Transverse colon (tissue), 4 donors: ENCODE data around the gene SLC29A4. TPM values are rescaled to one million over a fixed set of nuclear protein-coding genes. Genes with fewer than 3 reads are reported as not detected.

Experiments used
- DNase-seq: peaks from one replicate; pipeline ENCODE4 v3.0.0-alpha.2; 2019
- H3K27ac ChIP-seq, 4 donors: fragments of 200-600 bp; sonication (generic); 2 replicates each; pipeline ENCODE4 v1.5.1; 2016 to 2018; ENCODE audit warnings: inconsistent platforms in 4 of 4
- H3K27me3 ChIP-seq: fragments of 200-600 bp; sonication (generic); 2 replicates; pipeline ENCODE4 v1.5.1; 2017; ENCODE audit warnings: inconsistent platforms
- H3K36me3 ChIP-seq, 4 donors: fragments of 200-600 bp; sonication (generic); 2 replicates each; pipeline ENCODE4 v1.5.1; 2017 to 2019; ENCODE audit warnings: inconsistent platforms in 4 of 4
- H3K4me1 ChIP-seq, 4 donors: fragments of 200-600 bp; sonication (generic); 2 replicates each; pipeline ENCODE4 v1.5.1; 2017 to 2020; ENCODE audit warnings: inconsistent platforms in 4 of 4
- H3K4me3 ChIP-seq, 4 donors: fragments of 200-600 bp; sonication (generic); 1 replicate in 1 of 4; 2 replicates in 3 of 4; pipeline versions ENCODE4 v1.5.1 to v1.6.1; 2017 to 2019; ENCODE audit warnings: inconsistent platforms in 4 of 4
- H3K9me3 ChIP-seq, 2 donors: fragments of 200-600 bp; sonication (generic); 2 replicates each; pipeline ENCODE4 v1.5.1; 2017 to 2019; ENCODE audit warnings: inconsistent platforms in 2 of 2
- EP300 ChIP-seq: sonication (generic); formaldehyde crosslinking; IDR thresholded peaks from one replicate; pipeline ENCODE4 v1.6.1; 2017; ENCODE audit warnings: antibody characterized with exemption, low read depth
- POLR2A ChIP-seq: fragments of 450-650 bp; IDR thresholded peaks from one replicate; pipeline ENCODE4 v1.6.1; 2016; ENCODE audit warnings: antibody characterized with exemption, mild to moderate bottlenecking, moderate library complexity
- POLR2AphosphoS5 ChIP-seq, 3 donors: sonication (generic); formaldehyde crosslinking; IDR thresholded peaks; one replicate each; pipeline ENCODE4 v1.6.1; 2016; ENCODE audit warnings: antibody characterized with exemption in 3 of 3
- WGBS, 2 donors: methylation state at CpG; one replicate each; pipeline ENCODE4 v1.1.5; 2018; ENCODE audit warnings: low coverage in 1 of 2; 5-methylcytosine and 5-hydroxymethylcytosine counted together
- in situ Hi-C, 4 donors: fragments of 200-750 bp; cut with MboI; loops; one replicate each; pipeline versions ENCODE4 v1.15.0 to v1.15.1; 2017; ENCODE audit warnings: low sequenced_read_pairs in 3 of 4, low pct_ligation_motif_present in 1 of 4, low pct_unique_long_range_greater_than_20kb in 1 of 4
- intact Hi-C: fragments of 100-400 bp; cut with DNase I; formaldehyde crosslinking; loops from one replicate; pipeline ENCODE4 v1.15.1; 2023; ENCODE audit warnings: low total_unique reads
- total RNA-seq, 4 donors: library from RNA; depleted of rRNA; stranded (reverse); fragments of >200 nt; gene quantifications; one replicate each; pipeline ENCODE4 v1.1.0, GENCODE V29; 2016
- TF ChIP-seq, protein P1 (sequence below), 5 experiments: fragments of 200-600 bp in 3 of 5; fragments of 450-650 bp in 2 of 5; sonication (generic) in 3 of 5; IDR thresholded peaks; 1 replicate in 2 of 5; 2 replicates in 3 of 5; pipeline ENCODE4 v1.5.1; 2016 to 2017; ENCODE audit warnings: antibody characterized with exemption in 5 of 5, inconsistent platforms in 3 of 5, mild to moderate bottlenecking in 2 of 5, moderate library complexity in 1 of 5

Gene SLC29A4
- total RNA-seq, 4 donors from 2014 or later, result 0.60 to 36.3 (median 2.6) TPM

DNA sequence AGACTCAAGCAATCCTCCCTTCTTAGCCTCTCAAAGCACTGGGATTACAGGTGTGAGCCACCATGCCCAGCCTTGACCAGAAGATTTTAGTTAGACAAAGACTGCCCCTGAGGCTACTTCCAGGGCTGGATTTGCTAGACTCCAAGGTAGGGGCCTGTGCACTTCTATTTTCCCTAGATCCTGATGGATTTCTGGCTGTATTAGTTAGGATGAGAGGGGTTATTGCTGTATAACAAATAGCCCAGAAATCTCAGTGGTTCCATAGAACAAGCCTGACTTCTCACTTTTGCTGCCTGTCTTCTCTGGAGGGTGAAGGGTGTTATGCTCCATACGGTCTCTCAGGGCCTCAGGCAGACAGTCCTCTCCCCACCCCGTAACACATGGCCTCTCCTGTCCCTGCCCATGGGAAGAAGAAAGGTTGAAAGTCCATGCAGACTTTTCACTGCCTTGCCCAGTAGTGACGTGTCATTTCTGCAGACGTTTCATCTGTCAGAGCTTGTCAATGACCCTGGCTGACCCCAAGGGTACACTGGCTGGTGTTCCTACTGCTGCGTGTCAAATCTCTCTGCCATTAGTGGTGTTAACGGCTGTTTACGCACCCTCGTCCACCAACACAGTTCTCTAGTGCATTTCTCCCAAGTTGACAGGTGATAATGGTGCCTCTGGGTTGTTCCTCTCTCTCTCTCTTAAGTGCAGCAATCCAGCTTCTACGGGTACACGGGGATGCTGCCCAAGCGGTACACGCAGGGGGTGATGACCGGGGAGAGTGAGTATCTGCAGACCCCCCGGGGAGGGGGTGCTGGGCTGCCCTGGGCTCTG lies 11.6 kb downstream of the SLC29A4 start:
- TF ChIP-seq POLR2A, result no peak
- TF ChIP-seq, protein P1, sequence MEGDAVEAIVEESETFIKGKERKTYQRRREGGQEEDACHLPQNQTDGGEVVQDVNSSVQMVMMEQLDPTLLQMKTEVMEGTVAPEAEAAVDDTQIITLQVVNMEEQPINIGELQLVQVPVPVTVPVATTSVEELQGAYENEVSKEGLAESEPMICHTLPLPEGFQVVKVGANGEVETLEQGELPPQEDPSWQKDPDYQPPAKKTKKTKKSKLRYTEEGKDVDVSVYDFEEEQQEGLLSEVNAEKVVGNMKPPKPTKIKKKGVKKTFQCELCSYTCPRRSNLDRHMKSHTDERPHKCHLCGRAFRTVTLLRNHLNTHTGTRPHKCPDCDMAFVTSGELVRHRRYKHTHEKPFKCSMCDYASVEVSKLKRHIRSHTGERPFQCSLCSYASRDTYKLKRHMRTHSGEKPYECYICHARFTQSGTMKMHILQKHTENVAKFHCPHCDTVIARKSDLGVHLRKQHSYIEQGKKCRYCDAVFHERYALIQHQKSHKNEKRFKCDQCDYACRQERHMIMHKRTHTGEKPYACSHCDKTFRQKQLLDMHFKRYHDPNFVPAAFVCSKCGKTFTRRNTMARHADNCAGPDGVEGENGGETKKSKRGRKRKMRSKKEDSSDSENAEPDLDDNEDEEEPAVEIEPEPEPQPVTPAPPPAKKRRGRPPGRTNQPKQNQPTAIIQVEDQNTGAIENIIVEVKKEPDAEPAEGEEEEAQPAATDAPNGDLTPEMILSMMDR (IDR thresholded peaks at IDR 0.05), result no peak
- no peak for TF ChIP-seq EP300
- TF ChIP-seq POLR2AphosphoS5 (IDR thresholded peaks at IDR 0.05), result no peak
- DNase-seq, result no peak
- Histone ChIP-seq H3K4me3 (no peak overlapping the region), H3K27me3 (peaks cover 12% of the 10 kb centered on the region), H3K9me3 (no peaks in the 10 kb centered on the region), H3K36me3 (no peaks in the 10 kb centered on the region), H3K27ac (no peak overlapping the region), H3K4me1 (peaks cover 0 to under 1% (median 0%) of the 10 kb centered on the region in 4 donors)
- intact Hi-C loops, result no loop called here
- in situ Hi-C loops, result no loop called here
- WGBS, 2 donors, result 80 to 88% methylated on average over 1 to 14 of the region's 14 CpGs

DNA sequence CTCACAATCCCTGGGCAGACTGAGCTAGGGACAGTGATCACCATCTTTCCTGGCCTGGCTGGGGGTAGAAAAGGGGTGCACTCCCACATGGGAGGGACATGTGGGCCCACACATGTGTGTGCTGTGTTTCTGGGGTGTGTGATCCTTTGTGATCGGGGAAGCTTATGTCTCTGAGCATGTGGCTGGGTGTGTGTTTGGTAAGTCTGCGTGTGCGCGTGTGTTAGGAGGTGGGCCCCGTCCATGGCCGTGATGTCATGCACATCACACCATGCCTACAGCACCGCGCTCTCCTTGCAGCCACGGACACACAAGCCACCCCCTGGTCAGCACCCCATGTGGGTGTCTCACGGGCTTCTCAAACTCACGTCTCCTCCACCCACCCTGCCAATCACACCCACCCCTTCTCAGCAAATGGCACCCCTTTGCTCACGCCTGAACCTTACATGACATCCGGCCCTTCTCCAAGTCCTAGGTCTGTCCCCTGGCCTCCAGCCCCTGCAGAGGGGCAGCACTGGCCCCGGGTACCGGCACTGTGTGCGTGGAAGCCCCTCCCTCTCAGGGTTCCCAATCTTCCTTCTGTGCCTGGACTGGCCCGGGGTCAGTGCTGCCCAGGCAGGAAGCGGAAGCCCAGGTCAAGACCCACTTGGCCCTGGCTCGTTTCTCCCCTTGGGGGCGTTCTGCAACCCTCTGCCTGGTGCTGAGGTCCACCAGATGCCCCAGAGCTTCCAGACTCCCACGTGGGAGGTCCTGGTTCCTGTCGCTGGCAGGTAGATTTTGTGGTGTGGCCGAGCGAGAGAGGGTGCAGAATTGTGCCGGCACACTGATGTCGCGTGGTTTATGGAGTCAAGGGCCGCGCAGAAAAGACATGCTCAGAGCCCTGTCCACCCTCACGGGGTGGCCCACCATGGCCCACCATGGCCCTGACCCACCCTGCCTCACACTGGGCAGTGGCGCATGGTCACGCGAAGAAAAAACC lies 12.6 kb downstream of the SLC29A4 start:
- in situ Hi-C loops, result no loop called here
- no peak for DNase-seq
- intact Hi-C loops, result no loop called here
- Histone ChIP-seq H3K36me3 (no peaks in the 10 kb centered on the region), H3K4me3 (no peak overlapping the region), H3K4me1 (no peaks in the 10 kb centered on the region), H3K27me3 (peaks cover 12% of the 10 kb centered on the region), H3K9me3 (no peaks in the 10 kb centered on the region), H3K27ac (no peak overlapping the region)
- 89% methylated on average over 29 of the region's 33 CpGs; no CpG with 5 or more reads in 1 of the 2 donors for WGBS, 2 donors
- no peak for TF ChIP-seq POLR2AphosphoS5 (IDR thresholded peaks at IDR 0.05)
- TF ChIP-seq, protein P1 (IDR thresholded peaks at IDR 0.05), result no peak
- no peak for TF ChIP-seq POLR2A
- TF ChIP-seq EP300, result no peak

- TF ChIP-seq EP300 (no peak), POLR2A (no peak), POLR2AphosphoS5 (IDR thresholded peaks at IDR 0.05) (no peak)
- TF ChIP-seq, protein P1 (IDR thresholded peaks at IDR 0.05), result no peak
- Histone ChIP-seq H3K4me3 (no peak overlapping the region), H3K9me3 (no peaks in the 10 kb centered on the region), H3K36me3 (no peaks in the 10 kb centered on the region), H3K27ac (no peak overlapping the region), H3K4me1 (no peaks in the 10 kb centered on the region), H3K27me3 (peaks cover 12% of the 10 kb centered on the region)
- WGBS, 2 donors, result 75 to 78% methylated on average over 13 to 24 of the region's 29 CpGs
- in situ Hi-C loops (no loop called here), intact Hi-C loops (no loop called here)
- DNase-seq, result no peak
These were observed 13.4 kb downstream of the SLC29A4 start for GRCh38 chr7:5296015-5296610.
